ENCODE data around the gene SMIM20. TPM values are rescaled to one million over a fixed set of nuclear protein-coding genes. Genes with fewer than 3 reads are reported as not detected.

SMIM20 gene
- total RNA-seq, 2 donors from 2014 or later = 36.5 to 37.4 TPM

- H3K27ac ChIP-seq = no peak overlapping the region
- TF ChIP-seq CTCF (IDR thresholded peaks at IDR 0.05) = no peak
- no peak for DNase-seq
These were observed 24.3 kb downstream of the SMIM20 start for GRCh38 chr4:25938366-25938765.

GRCh38 chr4:25938787-25939186 lies 24.8 kb downstream of the SMIM20 start:
- intact Hi-C loops (cut with DNase I) = no loop called here
- no peak overlapping the region for H3K9ac ChIP-seq (ENCODE audit: low read depth in 2 of 2, low read length in 2 of 2)
- no peaks in the 10 kb centered on the region for H3K36me3 ChIP-seq
- H3K4me1 ChIP-seq = no peaks in the 10 kb centered on the region
- DNase-seq = no peak
- H3K9me3 ChIP-seq = no peaks in the 10 kb centered on the region
- no peak overlapping the region for H3K27ac ChIP-seq
- TF ChIP-seq CTCF (IDR thresholded peaks at IDR 0.05) = no peak
- H3K4me3 ChIP-seq = no peak overlapping the region
- no peaks in the 10 kb centered on the region for H3K27me3 ChIP-seq

More at GRCh38 chr4:25938366-25938765, 24.3 kb downstream of the SMIM20 start:
- Histone ChIP-seq H3K4me1 (no peaks in the 10 kb centered on the region), H3K9ac (ENCODE audit: low read depth in 2 of 2, low read length in 2 of 2) (no peak overlapping the region), H3K27me3 (no peaks in the 10 kb centered on the region), H3K9me3 (no peaks in the 10 kb centered on the region), H3K4me3 (no peak overlapping the region), H3K36me3 (no peaks in the 10 kb centered on the region)
- intact Hi-C loops (cut with DNase I) = no loop called here

- no peak for DNase-seq
- H3K4me3 ChIP-seq = no peak overlapping the region
- intact Hi-C loops (cut with DNase I) = no loop called here
- H3K4me1 ChIP-seq = no peaks in the 10 kb centered on the region
- H3K27ac ChIP-seq = no peak overlapping the region
- TF ChIP-seq CTCF (IDR thresholded peaks at IDR 0.05) = no peak
- H3K9ac ChIP-seq (ENCODE audit: low read depth in 2 of 2, low read length in 2 of 2) = no peak overlapping the region
- H3K9me3 ChIP-seq = no peaks in the 10 kb centered on the region
- no peaks in the 10 kb centered on the region for H3K36me3 ChIP-seq
- H3K27me3 ChIP-seq = no peaks in the 10 kb centered on the region
These were observed 25.3 kb downstream of the SMIM20 start for GRCh38 chr4:25939330-25939729.

- H3K27me3 ChIP-seq = no peaks in the 10 kb centered on the region
- no peaks in the 10 kb centered on the region for H3K36me3 ChIP-seq
- no peaks in the 10 kb centered on the region for H3K4me1 ChIP-seq
- TF ChIP-seq CTCF (IDR thresholded peaks at IDR 0.05) = no peak
- H3K9me3 ChIP-seq = no peaks in the 10 kb centered on the region
- H3K9ac ChIP-seq (ENCODE audit: low read depth in 2 of 2, low read length in 2 of 2) = no peak overlapping the region
- intact Hi-C loops (cut with DNase I) = no loop called here
- no peak overlapping the region for H3K4me3 ChIP-seq
- no peak for DNase-seq
- no peak overlapping the region for H3K27ac ChIP-seq
These were observed 27.6 kb downstream of the SMIM20 start for GRCh38 chr4:25941457-25942221.

- intact Hi-C loops (cut with DNase I) = no loop called here
- DNase-seq = no peak
- TF ChIP-seq CTCF (IDR thresholded peaks at IDR 0.05) = no peak
- H3K27ac ChIP-seq = no peak overlapping the region
- no peak overlapping the region for H3K9ac ChIP-seq (ENCODE audit: low read depth in 2 of 2, low read length in 2 of 2)
- H3K27me3 ChIP-seq = no peaks in the 10 kb centered on the region
- H3K4me1 ChIP-seq = no peaks in the 10 kb centered on the region
- H3K9me3 ChIP-seq = no peaks in the 10 kb centered on the region
- H3K36me3 ChIP-seq = no peaks in the 10 kb centered on the region
- no peak overlapping the region for H3K4me3 ChIP-seq
These were observed 29.3 kb downstream of the SMIM20 start for GRCh38 chr4:25943312-25943711.

Data from colonic mucosa (tissue), 4 donors.